H4 (cell line): Measurements from ENCODE around the gene GGT6. TPM values are rescaled to one million over a fixed set of nuclear protein-coding genes. Genes with fewer than 3 reads are reported as not detected.
A peak's percentile ranks its signal among the peaks of the same experiment; 100 is the strongest.

Source experiments
- DNase-seq: peaks from one replicate; pipeline ENCODE4 v3.0.0-alpha.2; 2015; ENCODE audit warnings: low spot score
- total RNA-seq: library from RNA; depleted of rRNA; stranded (reverse); fragments of >200 nt; shearing (Covaris generic); gene quantifications from 2 replicates; pipeline ENCODE4 v1.2.3, GENCODE V29; 2014

Gene GGT6
- total RNA-seq, 1 experiment from 2014 or later = not detected

DNA sequence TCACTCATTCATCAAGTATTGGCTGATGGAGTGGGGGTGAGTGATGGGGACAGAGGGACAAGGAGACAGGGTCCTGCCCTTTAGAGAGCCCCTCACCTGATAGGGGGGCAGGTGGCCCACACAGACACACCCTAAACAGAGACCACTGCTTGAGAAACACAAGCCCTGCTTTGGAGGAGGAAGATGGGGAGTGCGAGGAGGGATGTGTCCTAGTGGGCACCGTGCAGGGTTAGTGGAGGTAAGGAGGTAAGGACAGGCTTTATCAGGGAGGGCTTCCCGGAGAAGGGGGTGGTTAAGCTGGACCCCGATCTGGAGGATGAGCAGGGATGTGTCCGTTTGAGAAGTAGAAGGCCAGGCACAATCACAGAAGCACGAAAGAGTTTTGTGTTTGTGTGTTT, 15.8 kb upstream of the GGT6 start:
- no peak for DNase-seq

DNA sequence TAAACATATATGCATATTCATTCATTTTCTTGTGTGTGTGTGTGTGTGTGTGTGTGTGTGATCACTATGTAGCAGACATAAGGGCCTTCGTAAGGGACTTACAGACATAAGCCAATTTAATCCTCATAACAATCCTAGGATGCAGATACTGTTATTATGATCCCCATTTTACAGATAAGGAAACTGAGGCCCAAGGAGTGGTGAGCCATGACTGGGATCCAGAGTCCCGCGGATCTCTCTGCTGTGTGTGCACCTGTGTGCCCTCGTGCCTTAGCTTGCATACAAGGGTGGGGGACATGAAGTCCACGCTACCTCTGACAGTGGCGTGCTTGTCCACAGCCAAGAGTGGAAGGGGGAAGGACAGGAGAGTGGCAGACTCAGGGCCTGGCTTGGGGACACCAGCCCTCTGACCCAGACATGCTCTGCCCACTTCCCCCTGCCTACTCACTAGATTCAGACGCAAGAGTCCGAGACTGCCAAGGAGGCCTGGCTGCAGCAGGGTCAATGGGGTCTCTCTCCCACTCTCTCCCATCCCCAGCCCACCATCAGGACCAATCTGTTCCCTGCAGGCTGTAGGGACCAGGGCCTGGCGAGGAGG, 14.2 kb upstream of the GGT6 start:
- DNase-seq = no peak

- DNase-seq = no peak
Measured at GRCh38 chr17:4573669-4574068, 13.3 kb upstream of the GGT6 start.

DNA sequence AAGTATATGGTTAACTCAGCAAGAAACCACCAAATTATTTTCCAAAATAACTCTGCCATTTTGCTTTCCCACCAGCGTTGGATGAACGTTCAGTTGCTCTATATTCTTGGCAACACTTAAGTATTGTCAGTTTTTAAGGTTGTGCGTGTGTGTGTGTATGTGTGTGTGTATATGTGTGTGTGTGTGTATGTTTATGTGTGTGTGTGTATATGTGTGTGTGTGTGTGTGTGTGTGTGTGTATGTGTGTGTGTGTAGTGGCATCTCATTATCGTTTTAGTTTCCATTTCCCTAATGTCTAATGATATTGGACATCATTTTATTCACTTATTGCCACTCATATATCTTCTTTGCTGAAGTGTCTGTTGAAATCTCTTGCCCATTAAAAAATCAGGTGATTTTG, 12.7 kb upstream of the GGT6 start:
- no peak for DNase-seq

DNA sequence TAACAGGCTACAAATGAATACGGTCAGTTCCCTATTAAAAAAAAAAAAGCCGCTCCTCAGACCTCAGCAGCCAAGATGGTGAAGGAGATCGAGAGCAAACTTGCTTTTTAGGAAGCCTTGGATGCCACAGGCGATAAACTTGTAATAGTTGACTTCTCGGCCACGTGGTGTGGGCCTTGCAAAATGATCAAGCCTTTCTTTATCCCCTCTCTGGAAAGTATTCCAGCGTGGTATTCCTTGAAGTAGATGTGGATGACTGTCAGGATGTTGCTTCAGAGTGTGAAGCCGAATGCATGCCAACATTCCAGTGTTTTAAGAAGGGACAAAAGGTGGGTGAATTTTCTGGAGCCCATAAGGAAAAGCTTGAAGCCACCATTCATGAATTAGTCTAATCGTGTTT, 11.8 kb upstream of the GGT6 start:
- no peak for DNase-seq

GRCh38 chr17:4569591-4569990, 9.2 kb upstream of the GGT6 start:
- no peak for DNase-seq

DNA sequence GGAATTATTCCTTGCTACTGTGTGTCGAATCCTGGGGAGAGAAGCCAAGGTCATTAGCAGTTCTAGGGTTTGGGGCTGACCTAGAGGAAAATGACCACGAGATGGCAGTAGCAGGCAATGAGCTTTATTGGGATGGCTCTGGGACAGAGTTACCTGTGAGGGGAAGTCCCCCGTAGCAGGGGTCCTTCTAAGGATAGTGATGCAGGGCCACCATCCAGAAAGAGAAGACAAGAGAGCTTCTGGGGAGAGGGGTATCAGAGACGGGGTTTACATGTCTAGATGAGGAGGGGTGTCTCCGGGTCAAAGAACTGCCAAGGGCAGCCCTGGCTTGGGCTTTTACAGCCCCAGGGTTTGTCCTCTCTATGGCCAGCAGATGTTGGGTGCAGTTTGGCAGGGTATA, 6.4 kb upstream of the GGT6 start:
- DNase-seq = peak; percentile 34

GRCh38 chr17:4565209-4566141, 5.1 kb upstream of the GGT6 start:
- peak; percentile 60 for DNase-seq

GRCh38 chr17:4562015-4562969, 1.9 kb upstream of the GGT6 start:
- no peak for DNase-seq

GRCh38 chr17:4560837-4561256, 470 bp upstream of the GGT6 start:
- DNase-seq = no peak

DNA sequence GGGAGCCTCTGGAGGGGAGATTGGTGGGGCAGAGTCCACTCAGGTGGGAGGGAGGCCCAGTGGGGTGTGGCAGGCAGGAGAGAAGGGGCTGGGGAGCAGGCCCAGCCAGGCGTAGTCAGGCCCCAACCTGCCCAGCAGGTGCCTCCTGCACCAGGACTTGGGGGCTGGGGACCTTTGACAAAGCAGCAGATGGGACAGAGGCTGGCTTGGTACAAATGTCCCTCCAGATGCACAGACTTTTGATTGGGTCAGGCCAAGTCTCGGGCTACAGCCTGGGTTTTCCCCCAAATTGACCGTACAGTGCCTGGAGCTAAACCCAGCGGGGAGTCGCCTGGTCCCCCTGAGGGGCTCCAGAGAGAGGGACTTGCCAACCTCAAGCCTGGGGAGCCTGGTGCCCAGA, 411 bp downstream of the GGT6 start:
- no peak for DNase-seq

DNA sequence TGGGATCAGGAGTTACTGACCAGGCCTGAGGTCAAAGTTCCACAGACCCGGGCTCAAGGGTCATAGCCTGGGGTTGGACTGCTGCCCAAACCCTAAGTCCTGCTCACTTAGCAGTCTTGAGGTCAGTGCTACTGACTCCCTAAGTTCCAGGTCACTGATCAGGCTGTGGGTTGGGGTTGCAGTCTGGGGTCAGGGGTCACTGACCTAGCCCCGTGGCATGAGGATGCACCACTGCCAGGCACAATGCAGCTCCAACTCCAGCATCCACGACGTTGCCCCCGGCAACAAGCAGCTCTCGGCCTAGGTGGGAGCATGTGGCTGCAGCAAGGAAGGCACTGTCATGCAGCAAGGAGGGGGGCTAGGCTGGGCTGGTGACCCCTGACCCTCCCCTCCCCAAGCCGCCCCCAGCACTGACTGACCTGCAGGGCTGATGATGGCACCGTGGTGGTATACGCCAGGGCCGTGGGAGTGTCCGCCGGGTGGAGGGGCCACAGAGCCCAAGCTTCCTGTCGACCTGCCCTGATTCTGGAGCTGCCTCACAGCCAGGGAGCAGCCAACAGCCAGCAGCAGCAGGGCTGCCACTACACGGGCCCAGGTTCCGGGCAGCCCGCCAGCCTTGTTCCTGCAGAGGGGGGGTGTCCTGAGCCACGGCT, 1.1 kb downstream of the GGT6 start:
- no peak for DNase-seq

DNA sequence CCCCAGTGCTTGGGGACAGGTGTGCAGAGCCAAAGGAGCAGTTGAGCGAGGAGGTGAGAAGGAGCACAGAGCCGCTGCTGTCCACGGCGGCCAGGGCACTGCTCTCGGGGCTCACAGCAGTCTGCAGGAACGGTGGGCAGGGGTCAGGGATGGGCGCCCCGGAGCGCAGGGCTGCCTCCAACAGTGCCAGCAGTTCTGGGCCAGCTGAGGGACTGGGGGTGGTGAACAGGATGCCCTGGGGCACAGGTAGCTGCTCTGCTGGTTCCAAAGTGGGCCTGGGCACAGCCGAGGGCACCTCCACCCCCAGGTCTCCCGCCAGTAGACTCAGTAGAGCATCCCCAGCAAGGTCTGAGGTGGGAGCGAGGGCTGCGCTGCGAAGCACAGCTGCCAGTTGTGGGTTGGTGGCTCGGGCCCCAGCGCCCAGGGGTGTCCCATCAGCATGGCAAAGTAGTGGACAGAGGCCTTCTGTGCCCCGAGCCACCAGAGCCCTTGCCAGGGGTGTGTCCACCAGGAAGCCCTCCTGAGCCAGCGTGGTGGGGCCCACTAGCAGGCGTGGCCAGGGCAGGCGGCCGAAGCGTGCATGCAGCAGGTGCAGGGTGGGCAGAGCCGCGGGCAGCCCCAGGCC, 1.9 kb downstream of the GGT6 start:
- DNase-seq = no peak

- DNase-seq = no peak
Measured at GRCh38 chr17:4557626-4558346, 2.6 kb downstream of the GGT6 start.

DNA sequence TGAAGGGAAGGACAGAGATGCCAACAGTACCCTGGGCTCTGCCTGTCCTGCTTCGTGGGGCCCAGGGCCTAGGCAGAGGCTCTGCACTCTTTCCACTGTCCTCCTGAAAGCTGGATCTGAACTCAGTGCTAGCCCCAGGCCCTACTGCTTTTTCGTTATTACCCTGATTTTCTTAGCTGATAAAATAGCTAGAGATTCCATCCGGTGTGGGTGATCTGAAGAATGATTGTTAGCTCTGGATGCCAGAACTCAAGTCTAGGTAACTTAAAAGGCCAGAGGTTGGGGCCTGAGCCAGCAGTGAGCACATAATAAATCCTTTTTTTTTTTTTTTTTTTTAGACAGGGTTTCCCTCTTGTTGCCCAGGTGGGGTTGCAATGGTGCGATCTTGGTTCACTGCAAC, 3.4 kb downstream of the GGT6 start:
- DNase-seq = no peak

DNA sequence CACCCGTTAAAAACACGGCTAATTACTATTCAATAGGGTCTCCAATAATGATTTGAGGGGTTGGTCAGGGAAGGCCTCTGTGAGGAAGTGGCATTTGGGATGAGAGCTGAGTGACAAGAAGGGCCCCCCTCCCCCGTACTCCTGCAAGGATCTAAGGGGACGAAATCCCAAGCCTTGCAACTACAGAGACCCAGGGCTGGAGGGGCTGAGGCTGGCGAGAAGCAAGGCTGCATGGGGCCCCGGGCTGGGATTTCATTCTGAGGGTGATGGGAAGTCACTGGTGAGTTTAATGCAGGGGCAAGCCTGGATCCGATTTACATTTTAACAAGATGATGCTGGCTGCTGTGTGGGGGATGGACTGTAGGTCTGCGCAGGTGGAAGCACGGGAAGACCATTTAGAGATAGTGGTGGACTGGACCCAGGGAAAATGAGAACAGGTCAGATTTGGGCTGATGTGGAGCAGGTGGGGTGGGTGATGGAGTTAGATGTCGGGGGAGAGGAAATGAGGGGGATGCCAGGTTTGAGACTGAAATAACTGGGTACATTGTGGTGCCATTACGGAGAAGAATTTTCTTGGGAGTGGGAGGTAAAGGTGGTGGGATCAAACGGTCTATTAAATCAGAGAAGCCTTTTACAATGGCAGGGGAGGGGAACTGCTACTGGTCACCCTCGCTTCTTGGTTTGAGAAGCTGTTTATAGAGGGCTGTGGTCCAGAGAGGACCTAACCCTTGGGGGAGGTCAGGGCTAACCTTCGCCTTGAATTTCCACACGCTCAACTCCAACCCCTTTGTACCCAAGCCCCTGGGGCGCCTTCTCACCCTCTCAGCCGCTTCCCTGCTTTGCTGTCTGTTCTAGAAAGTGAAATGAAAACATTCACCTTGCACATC, 4.3 kb downstream of the GGT6 start:
- DNase-seq = no peak

GRCh38 chr17:4554997-4555799, 5.2 kb downstream of the GGT6 start, which contains the start of gene MYBBP1A:
Gene MYBBP1A (minus strand): TSS chr17:4555384. CDS start chr17:4555324, 60 bp downstream.
- DNase-seq = peak; percentile 87

- no peak for DNase-seq
Measured at GRCh38 chr17:4554441-4554996, 5.9 kb downstream of the GGT6 start.
